Panc1 (cell line): ENCODE data around the gene ATP1A3. TPM values are rescaled to one million over a fixed set of nuclear protein-coding genes. Genes with fewer than 3 reads are reported as not detected.

Experiments used
- ATAC-seq: fragments of 200-7000 bp; cut with Tn5 transposase; 2 replicates; pipeline ENCODE4 v1.9.1; 2020; ENCODE audit warnings: mild to moderate bottlenecking, moderate library complexity
- BruUV-seq: library from RNA; stranded (reverse); fragments of 400-500 nt; replicated peaks from 2 replicates; lab custom pipeline; 2021; lab: Mats Ljungman, UMichigan
- CTCF ChIA-PET: fragments of 300-600 bp; sonication (Branson Sonifier 250); formaldehyde crosslinking; loops from one replicate; lab custom pipeline; 2022; ENCODE audit warnings: antibody characterized with exemption; lab: Charles Lee
- POLR2A ChIA-PET: fragments of 300-600 bp; sonication (Branson Sonifier 250); formaldehyde crosslinking; loops from one replicate; lab custom pipeline; 2022; ENCODE audit warnings: antibody characterized with exemption; lab: Charles Lee
- DNase-seq: peaks from one replicate; pipeline ENCODE4 v3.0.0-alpha.2; 2010; ENCODE audit warnings: low read depth, low spot score
- H3K27ac ChIP-seq: 2 replicates; pipeline ENCODE4 v1.5.1; 2011; ENCODE audit warnings: mild to moderate bottlenecking, low read length, inconsistent platforms
- H3K27me3 ChIP-seq: fragments of 200-500 bp; sonication (Bioruptor generic); 2 replicates; pipeline ENCODE4 v1.6.0; 2014; ENCODE audit warnings: low read length, inconsistent platforms; ENCODE audit not compliant: control insufficient read depth, insufficient read depth
- H3K36me3 ChIP-seq: fragments of 200-500 bp; sonication (Bioruptor generic); 2 replicates; pipeline ENCODE4 v1.5.1; 2014; ENCODE audit warnings: inconsistent platforms, mild to moderate bottlenecking, low read length, moderate library complexity; ENCODE audit not compliant: control insufficient read depth, insufficient read depth
- H3K4me1 ChIP-seq: 2 replicates; pipeline ENCODE4 v1.5.1; 2011; ENCODE audit warnings: inconsistent platforms, mild to moderate bottlenecking, low read length, moderate library complexity; ENCODE audit not compliant: control insufficient read depth, insufficient read depth
- H3K4me3 ChIP-seq, 2 experiments: 2 replicates each; pipeline ENCODE4 v1.5.1; 2011 to 2012; ENCODE audit warnings: low read depth in 2 of 2, low read length in 2 of 2, mild to moderate bottlenecking in 2 of 2, inconsistent platforms in 1 of 2, moderate library complexity in 1 of 2
- H3K9me3 ChIP-seq: fragments of 200-500 bp; sonication (Bioruptor generic); 2 replicates; pipeline ENCODE4 v1.5.1; 2014; ENCODE audit warnings: low read depth, mild to moderate bottlenecking, inconsistent platforms, low read length, moderate library complexity; ENCODE audit not compliant: control insufficient read depth, insufficient read depth
- POLR2AphosphoS5 ChIP-seq: IDR thresholded peaks from 2 replicates; pipeline ENCODE4 v1.6.1; 2012; ENCODE audit warnings: mild to moderate bottlenecking, low read depth, low read length, moderate library complexity
- SIN3A ChIP-seq: IDR thresholded peaks from 2 replicates; pipeline ENCODE4 v1.6.1; 2012; ENCODE audit warnings: low read depth, mild to moderate bottlenecking, low read length, moderate library complexity, borderline replicate concordance; ENCODE audit not compliant: insufficient read depth
- TCF7L2 ChIP-seq: IDR thresholded peaks from 2 replicates; pipeline ENCODE4 v1.6.1; 2011; ENCODE audit warnings: mild to moderate bottlenecking, low read depth, low read length, inconsistent platforms
- in situ Hi-C: cut with HindIII; loops from 2 replicates; pipeline ENCODE4 v1.10.0; 2016; ENCODE audit warnings: low sequenced_read_pairs, low pct_unique_long_range_greater_than_20kb
- intact Hi-C: fragments of 100-400 bp; cut with micrococcal nuclease; formaldehyde crosslinking; loops from one replicate; pipeline ENCODE4 v1.10.0; 2022; ENCODE audit not compliant: unreplicated experiment
- total RNA-seq: library from RNA; stranded (reverse); gene quantifications from one replicate; pipeline ENCODE4 v1.2.1, GENCODE V29; 2021; ENCODE audit not compliant: unreplicated experiment
- TF ChIP-seq, protein P1 (sequence below): fragments of 450-650 bp; IDR thresholded peaks from 2 replicates; pipeline ENCODE4 v1.5.1; 2017; ENCODE audit warnings: mild to moderate bottlenecking
- TF ChIP-seq, protein P2 (sequence below), 2 experiments: IDR thresholded peaks; 2 replicates each; pipeline ENCODE4 v1.6.1; 2011 to 2012; ENCODE audit warnings: low read depth in 2 of 2, control low read depth in 1 of 2, low read length in 1 of 2, mild to moderate bottlenecking in 1 of 2, moderate library complexity in 1 of 2; ENCODE audit not compliant: insufficient read depth in 1 of 2

The ATP1A3 gene
- total RNA-seq, 1 experiment from 2014 or later: 4.9 TPM

DNA sequence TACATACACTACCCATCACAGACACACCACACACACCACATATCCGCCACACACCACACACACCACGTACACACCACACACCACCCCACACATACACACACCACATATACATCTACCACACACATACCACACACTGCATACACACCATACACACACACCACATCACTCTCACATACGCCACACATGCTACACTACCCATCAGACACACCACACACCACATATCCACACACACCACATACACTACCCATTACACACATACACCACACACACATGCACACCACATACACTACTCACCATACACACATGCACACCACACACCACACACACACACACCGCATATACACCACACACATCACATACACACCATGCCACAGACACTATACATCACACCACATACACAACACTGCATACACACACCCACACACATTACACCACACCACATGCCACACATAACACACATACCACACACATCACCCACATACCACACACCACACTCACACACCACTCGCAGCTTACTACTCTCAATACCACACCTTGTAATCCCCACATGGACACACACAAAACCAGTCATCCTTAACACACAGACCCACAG, 75.3 kb downstream of the ATP1A3 start:
- no peaks in the 10 kb centered on the region for H3K27me3 ChIP-seq
- TF ChIP-seq SIN3A (no peak), POLR2AphosphoS5 (no peak), TCF7L2 (no peak)
- TF ChIP-seq, protein P1, sequence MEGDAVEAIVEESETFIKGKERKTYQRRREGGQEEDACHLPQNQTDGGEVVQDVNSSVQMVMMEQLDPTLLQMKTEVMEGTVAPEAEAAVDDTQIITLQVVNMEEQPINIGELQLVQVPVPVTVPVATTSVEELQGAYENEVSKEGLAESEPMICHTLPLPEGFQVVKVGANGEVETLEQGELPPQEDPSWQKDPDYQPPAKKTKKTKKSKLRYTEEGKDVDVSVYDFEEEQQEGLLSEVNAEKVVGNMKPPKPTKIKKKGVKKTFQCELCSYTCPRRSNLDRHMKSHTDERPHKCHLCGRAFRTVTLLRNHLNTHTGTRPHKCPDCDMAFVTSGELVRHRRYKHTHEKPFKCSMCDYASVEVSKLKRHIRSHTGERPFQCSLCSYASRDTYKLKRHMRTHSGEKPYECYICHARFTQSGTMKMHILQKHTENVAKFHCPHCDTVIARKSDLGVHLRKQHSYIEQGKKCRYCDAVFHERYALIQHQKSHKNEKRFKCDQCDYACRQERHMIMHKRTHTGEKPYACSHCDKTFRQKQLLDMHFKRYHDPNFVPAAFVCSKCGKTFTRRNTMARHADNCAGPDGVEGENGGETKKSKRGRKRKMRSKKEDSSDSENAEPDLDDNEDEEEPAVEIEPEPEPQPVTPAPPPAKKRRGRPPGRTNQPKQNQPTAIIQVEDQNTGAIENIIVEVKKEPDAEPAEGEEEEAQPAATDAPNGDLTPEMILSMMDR: no peak
- TF ChIP-seq, protein P2, sequence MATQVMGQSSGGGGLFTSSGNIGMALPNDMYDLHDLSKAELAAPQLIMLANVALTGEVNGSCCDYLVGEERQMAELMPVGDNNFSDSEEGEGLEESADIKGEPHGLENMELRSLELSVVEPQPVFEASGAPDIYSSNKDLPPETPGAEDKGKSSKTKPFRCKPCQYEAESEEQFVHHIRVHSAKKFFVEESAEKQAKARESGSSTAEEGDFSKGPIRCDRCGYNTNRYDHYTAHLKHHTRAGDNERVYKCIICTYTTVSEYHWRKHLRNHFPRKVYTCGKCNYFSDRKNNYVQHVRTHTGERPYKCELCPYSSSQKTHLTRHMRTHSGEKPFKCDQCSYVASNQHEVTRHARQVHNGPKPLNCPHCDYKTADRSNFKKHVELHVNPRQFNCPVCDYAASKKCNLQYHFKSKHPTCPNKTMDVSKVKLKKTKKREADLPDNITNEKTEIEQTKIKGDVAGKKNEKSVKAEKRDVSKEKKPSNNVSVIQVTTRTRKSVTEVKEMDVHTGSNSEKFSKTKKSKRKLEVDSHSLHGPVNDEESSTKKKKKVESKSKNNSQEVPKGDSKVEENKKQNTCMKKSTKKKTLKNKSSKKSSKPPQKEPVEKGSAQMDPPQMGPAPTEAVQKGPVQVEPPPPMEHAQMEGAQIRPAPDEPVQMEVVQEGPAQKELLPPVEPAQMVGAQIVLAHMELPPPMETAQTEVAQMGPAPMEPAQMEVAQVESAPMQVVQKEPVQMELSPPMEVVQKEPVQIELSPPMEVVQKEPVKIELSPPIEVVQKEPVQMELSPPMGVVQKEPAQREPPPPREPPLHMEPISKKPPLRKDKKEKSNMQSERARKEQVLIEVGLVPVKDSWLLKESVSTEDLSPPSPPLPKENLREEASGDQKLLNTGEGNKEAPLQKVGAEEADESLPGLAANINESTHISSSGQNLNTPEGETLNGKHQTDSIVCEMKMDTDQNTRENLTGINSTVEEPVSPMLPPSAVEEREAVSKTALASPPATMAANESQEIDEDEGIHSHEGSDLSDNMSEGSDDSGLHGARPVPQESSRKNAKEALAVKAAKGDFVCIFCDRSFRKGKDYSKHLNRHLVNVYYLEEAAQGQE (IDR thresholded peaks at IDR 0.05; ENCODE audit: insufficient read depth in 1 of 2, low read depth in 2 of 2, low read length in 1 of 2): no peak
- no TSS peak for BruUV-seq
- no peak overlapping the region for H3K4me3 ChIP-seq
- CTCF ChIA-PET: no interaction called here
- no peak for ATAC-seq
- H3K4me1 ChIP-seq: no peaks in the 10 kb centered on the region
- POLR2A ChIA-PET: no interaction called here
- H3K9me3 ChIP-seq: no peaks in the 10 kb centered on the region
- no peaks in the 10 kb centered on the region for H3K36me3 ChIP-seq
- in situ Hi-C loops (no loop called here), intact Hi-C loops (no loop called here)
- H3K27ac ChIP-seq: no peak overlapping the region
- DNase-seq: no peak

DNA sequence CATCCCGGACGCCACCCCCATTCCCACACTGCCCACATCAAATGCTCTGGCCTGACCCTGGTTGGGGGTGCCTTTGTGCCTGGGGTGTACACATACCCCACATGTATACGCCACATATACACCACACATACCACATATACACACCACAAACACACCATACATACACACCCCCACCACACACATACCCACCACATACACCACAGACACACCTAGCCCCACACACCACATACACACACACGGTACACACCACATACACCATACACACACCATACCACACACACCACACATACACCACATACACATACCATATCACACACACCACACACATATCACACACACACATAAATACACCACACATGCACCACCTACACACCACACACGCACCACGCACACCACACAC, 75.9 kb downstream of the ATP1A3 start:
- CTCF ChIA-PET: no interaction called here
- no TSS peak for BruUV-seq
- Histone ChIP-seq H3K4me1 (no peaks in the 10 kb centered on the region), H3K4me3 (no peak overlapping the region), H3K36me3 (no peaks in the 10 kb centered on the region), H3K9me3 (no peaks in the 10 kb centered on the region), H3K27me3 (no peaks in the 10 kb centered on the region), H3K27ac (no peak overlapping the region)
- no peak for ATAC-seq
- no peak for DNase-seq
- intact Hi-C loops: no loop called here
- no peak for TF ChIP-seq POLR2AphosphoS5
- TF ChIP-seq, protein P2 (IDR thresholded peaks at IDR 0.05; ENCODE audit: insufficient read depth in 1 of 2, low read depth in 2 of 2, low read length in 1 of 2): no peak
- no peak for TF ChIP-seq TCF7L2
- no peak for TF ChIP-seq SIN3A
- TF ChIP-seq, protein P1: no peak
- POLR2A ChIA-PET: no interaction called here
- in situ Hi-C loops: no loop called here
